K562 (cell line): ENCODE measurements around the gene HAUS5. TPM values are rescaled to one million over a fixed set of nuclear protein-coding genes. Genes with fewer than 3 reads are reported as not detected.

Experiments used
- ATAC-seq: fragments of 200-7000 bp; cut with Tn5 transposase; 3 replicates; pipeline ENCODE4 v1.9.1; 2020; ENCODE audit warnings: moderate library complexity
- BruUV-seq: library from RNA; stranded (reverse); fragments of 400-500 nt; replicated peaks from 2 replicates; lab custom pipeline; 2021; lab: Mats Ljungman, UMichigan
- CTCF ChIA-PET: fragments of 300-600 bp; formaldehyde crosslinking; extraction: SDS; loops from one replicate; lab custom pipeline; 2021; ENCODE audit warnings: low intra/inter-chr PET ratio; lab: Yijun Ruan, JAX
- POLR2A ChIA-PET: fragments of 300-600, 350-650 bp; sonication (Branson Sonifier 250); formaldehyde crosslinking; extraction: SDS; loops from one replicate; lab custom pipeline; 2021; ENCODE audit warnings: antibody characterized with exemption, inconsistent platforms; lab: Yijun Ruan, JAX
- DNase-seq, 4 experiments: peaks; one replicate each; pipeline versions ENCODE4 v3.0.0 to v3.0.0-alpha.2; 2011 to 2018; ENCODE audit warnings: low spot score in 3 of 4, mixed read lengths in 3 of 4; ENCODE audit errors: extremely low read depth in 1 of 4
- FAIRE-seq: peaks from 2 replicates; lab custom pipeline; 2011; peaks lifted over from hg19 to GRCh38; lab: Jason Lieb, UNC
- H2AFZ ChIP-seq: 2 replicates; pipeline ENCODE4 v1.6.0; 2011; ENCODE audit warnings: low read depth, low read length, control low read depth, inconsistent platforms
- H3K27ac ChIP-seq: fragments of 200-600 bp; 3 replicates; pipeline ENCODE4 v1.8.0; 2011; ENCODE audit warnings: low read depth, mild to moderate bottlenecking, control low read depth, inconsistent platforms, low read length, moderate library complexity, mixed read lengths; ENCODE audit errors: extremely low read depth
- H3K27me3 ChIP-seq, 2 experiments: fragments of 300-600 bp in 1 of 2; 2 replicates in 1 of 2; 3 replicates in 1 of 2; pipeline versions ENCODE4 v1.6.0 to v1.8.0; 2011; ENCODE audit warnings: inconsistent platforms in 2 of 2, low read length in 2 of 2, mild to moderate bottlenecking in 1 of 2, mixed read lengths in 1 of 2, moderate library complexity in 1 of 2; ENCODE audit not compliant: control insufficient read depth in 2 of 2, insufficient read depth in 2 of 2
- H3K36me3 ChIP-seq: fragments of 300-600 bp; 3 replicates; pipeline ENCODE4 v1.8.0; 2011; ENCODE audit warnings: mild to moderate bottlenecking, low read length, inconsistent platforms; ENCODE audit not compliant: control insufficient read depth, insufficient read depth
- H3K4me1 ChIP-seq, 2 experiments: fragments of 200-600 bp in 1 of 2; replicated peaks in 1 of 2; 2 replicates in 1 of 2; 3 replicates in 1 of 2; pipeline versions ENCODE4 v1.5.1 to v1.8.0; 2011; ENCODE audit warnings: inconsistent platforms in 2 of 2, low read length in 2 of 2, mild to moderate bottlenecking in 1 of 2, mixed read lengths in 1 of 2, moderate library complexity in 1 of 2; ENCODE audit not compliant: control insufficient read depth in 2 of 2, insufficient read depth in 2 of 2
- H3K4me2 ChIP-seq: 2 replicates; pipeline ENCODE4 v1.6.1; 2011; ENCODE audit warnings: low read length, control low read depth, inconsistent platforms, mixed read lengths; ENCODE audit not compliant: insufficient read depth
- H3K4me3 ChIP-seq: fragments of 200-600 bp; sonication (generic), shearing (Covaris generic); 2 replicates; pipeline ENCODE4 v1.5.1; 2016; ENCODE audit warnings: control low read depth, inconsistent platforms
- H3K79me2 ChIP-seq: fragments of 200-600 bp; 3 replicates; pipeline ENCODE4 v1.8.0; 2011; ENCODE audit warnings: low read length, inconsistent platforms; ENCODE audit not compliant: control insufficient read depth, insufficient read depth
- H3K9ac ChIP-seq, 2 experiments: 2 replicates each; pipeline versions ENCODE4 v1.6.0 to v1.6.1; 2011; ENCODE audit warnings: low read depth in 2 of 2, low read length in 2 of 2, control low read depth in 1 of 2, inconsistent platforms in 1 of 2, mild to moderate bottlenecking in 1 of 2, mixed read lengths in 1 of 2; ENCODE audit not compliant: insufficient read depth in 1 of 2
- H3K9me1 ChIP-seq: one replicate; pipeline ENCODE4 v1.6.0; 2011; ENCODE audit warnings: inconsistent platforms, mild to moderate bottlenecking, low read length, moderate library complexity; ENCODE audit not compliant: control insufficient read depth, insufficient read depth
- H3K9me3 ChIP-seq: replicated peaks from 2 replicates; pipeline ENCODE4 v1.5.1; 2011; ENCODE audit warnings: low read depth, low read length, inconsistent platforms; ENCODE audit not compliant: control insufficient read depth, insufficient read depth
- H4K20me1 ChIP-seq: replicated peaks from 2 replicates; pipeline ENCODE4 v1.6.1; 2011; ENCODE audit warnings: low read length, inconsistent platforms, mixed read lengths; ENCODE audit not compliant: control insufficient read depth, insufficient read depth
- ATF1 ChIP-seq, 2 experiments: fragments of 450-650 bp in 1 of 2; IDR thresholded peaks; 2 replicates each; pipeline ENCODE4 v1.6.1; 2016; ENCODE audit warnings: missing compliant biosample characterization in 1 of 2, missing genetic modification characterization in 1 of 2
- ATF7 ChIP-seq: fragments of 450-650 bp; IDR thresholded peaks from 2 replicates; pipeline ENCODE4 v1.7.1; 2014; ENCODE audit warnings: mild to moderate bottlenecking, moderate library complexity
- BCOR ChIP-seq: fragments of 450-650 bp; IDR thresholded peaks from 2 replicates; pipeline ENCODE4 v1.6.1; 2016
- CREM ChIP-seq: IDR thresholded peaks from 2 replicates; pipeline ENCODE4 v1.6.1; 2014; ENCODE audit warnings: antibody characterized with exemption, low read depth
- EGR1 ChIP-seq: fragments of 450-650 bp; conservative IDR thresholded peaks from 2 replicates; pipeline ENCODE4 v1.6.1; 2017; ENCODE audit warnings: mild to moderate bottlenecking
- ETS2 ChIP-seq: IDR thresholded peaks from 2 replicates; pipeline ENCODE4 v1.6.1; 2016; ENCODE audit warnings: borderline replicate concordance, missing genetic modification characterization, mild to moderate bottlenecking, moderate library complexity, missing compliant biosample characterization; ENCODE audit not compliant: poor library complexity, severe bottlenecking
- ETV1 ChIP-seq: fragments of 450-650 bp; conservative IDR thresholded peaks from 2 replicates; pipeline ENCODE4 v1.6.1; 2016; ENCODE audit warnings: missing genetic modification characterization, control low read depth, low read depth, missing compliant biosample characterization
- NRF1 ChIP-seq, 2 experiments: fragments of 450-650 bp; IDR thresholded peaks in 1 of 2; conservative IDR thresholded peaks in 1 of 2; 2 replicates each; pipeline ENCODE4 v1.6.1; 2014; ENCODE audit warnings: mild to moderate bottlenecking in 2 of 2
- RAD51 ChIP-seq: fragments of 450-650 bp; IDR thresholded peaks from 2 replicates; pipeline ENCODE4 v1.7.1; 2016; ENCODE audit warnings: low read depth, mild to moderate bottlenecking, borderline replicate concordance
- RREB1 ChIP-seq: fragments of 250-450 bp; sonication (Bioruptor Pico); IDR thresholded peaks from 2 replicates; pipeline ENCODE4 v1.4.0; 2020
- RUNX1 ChIP-seq: sonication (generic); IDR thresholded peaks from 2 replicates; pipeline ENCODE4 v1.6.1; 2016; ENCODE audit warnings: antibody characterized with exemption, low read depth
- TFAM ChIP-seq: fragments of 250-450 bp; sonication (Bioruptor Pico); conservative IDR thresholded peaks from 2 replicates; pipeline ENCODE4 v1.5.0; 2021; ENCODE audit warnings: mild to moderate bottlenecking, moderate library complexity
- ZBTB7A ChIP-seq: IDR thresholded peaks from 2 replicates; pipeline ENCODE4 v1.6.1; 2011; ENCODE audit warnings: low read depth, mild to moderate bottlenecking, low read length, moderate library complexity, borderline replicate concordance; ENCODE audit not compliant: control insufficient read depth
- WGBS: fragments of 100-300 bp; shearing (Covaris generic); methylation state at CpG from one replicate; pipeline ENCODE4 v1.1.6; 2016; ENCODE audit warnings: low coverage, mixed read lengths; ENCODE audit not compliant: insufficient coverage; ENCODE audit errors: missing lambda C conversion rate; 5-methylcytosine and 5-hydroxymethylcytosine counted together
- in situ Hi-C: fragments of 300-500 bp; cut with MboI; formaldehyde crosslinking; loops from 4 replicates; pipeline ENCODE4 v1.15.0; 2018; ENCODE audit warnings: inconsistent platforms, mixed read lengths
- intact Hi-C: fragments of 100-400 bp; cut with micrococcal nuclease; formaldehyde crosslinking; loops from 2 replicates; pipeline ENCODE4 v1.14.2; 2022
- polyA plus RNA-seq, 8 experiments: library from polyadenylated mRNA; depleted of rRNA in 4 of 8; stranded (reverse) in 5 of 8; unstranded in 3 of 8; fragments of >200 nt; fragmentation: Nextera tagmentation in 2 of 8; fragmentation: Illumina TruSeq in 1 of 8; extraction: Ambion mirVana in 2 of 8; extraction: Trizol in 1 of 8; gene quantifications; 2 replicates each; pipeline versions ENCODE4 v1.2.1 to v1.2.3, GENCODE V29; 2011 to 2014; ENCODE audit warnings: inconsistent platforms in 1 of 8, missing spikeins in 1 of 8
- total RNA-seq, 7 experiments: library from RNA; depleted of rRNA in 6 of 7; stranded (reverse); fragments of >200 nt in 6 of 7; fragmentation: Illumina TruSeq in 2 of 7; extraction: Trizol in 2 of 7; gene quantifications; 2 replicates each; pipeline versions ENCODE4 v1.2.1 to v1.2.3, GENCODE V29; 2011 to 2021; ENCODE audit warnings: low replicate concordance in 1 of 7
- TF ChIP-seq, protein P1 (sequence below): sonication (generic); formaldehyde crosslinking; IDR thresholded peaks from 2 replicates; pipeline ENCODE4 v1.9.0; 2022; ENCODE audit warnings: mild to moderate bottlenecking, missing genetic modification reagents

HAUS5 gene
- total and polyA plus RNA-seq, 9 of the 15 experiments (the other 6 are each of a cell fraction or from before 2014, with no cell fraction given) = 3.5 to 41.3 (median 14.2) TPM

- TF ChIP-seq ETV1 (tag) (0 out of 2 replicates have a peak, but pooled peaks have one; percentile 9), ETS2 (tag) (no peak), RAD51 (peak; percentile 28; the same call in 1 of the 2 replicates), RUNX1 (no peak), BCOR (peak; percentile 69), TFAM (CRISPR knock-in tag) (no peak), ATF7 (peak; percentile 38; the same call in 1 of the 2 replicates)
Measured at GRCh38 chr19:35671818-35672217, 59.3 kb downstream of the HAUS5 start (continued).

DNA sequence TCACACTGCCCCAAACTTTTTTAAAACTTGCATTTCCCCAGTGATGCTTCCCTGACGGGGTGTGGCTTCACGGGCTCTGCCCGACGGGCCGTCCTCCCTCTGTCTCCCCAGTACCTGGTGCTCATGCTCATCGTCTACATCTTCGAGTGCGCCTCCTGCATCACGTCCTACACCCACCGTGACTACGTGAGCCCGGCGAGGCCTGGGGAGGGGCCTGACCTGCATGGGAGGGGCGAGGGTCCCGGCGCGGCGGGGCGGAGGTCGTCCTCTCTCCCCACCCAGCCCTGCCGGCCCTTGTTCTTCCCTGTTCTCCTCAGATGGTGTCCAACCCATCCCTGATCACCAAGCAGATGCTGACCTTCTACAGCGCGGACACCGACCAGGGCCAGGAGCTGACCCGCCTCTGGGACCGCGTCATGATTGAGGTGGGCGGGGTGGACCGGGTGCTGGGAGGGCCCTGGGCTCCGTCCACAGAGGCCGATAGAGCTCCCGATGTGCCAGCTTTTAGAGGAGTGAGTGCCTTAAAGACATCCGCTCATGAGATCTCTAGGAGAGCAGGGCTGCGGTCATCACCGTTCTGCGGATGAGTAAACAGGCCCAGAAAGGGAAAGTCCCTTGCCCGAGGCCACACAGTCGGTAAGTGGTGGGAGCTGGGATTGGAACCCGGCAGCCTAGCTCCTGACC lies 60.7 kb downstream of the HAUS5 start:
- no peaks in the 10 kb centered on the region for H4K20me1 ChIP-seq
- intact Hi-C loops (no loop called here), in situ Hi-C loops (no loop called here)
- no peaks in the 10 kb centered on the region for H3K79me2 ChIP-seq
- ATAC-seq (peak; percentile 91), FAIRE-seq (no peak), DNase-seq (peak; percentile 52 to 76 (median 72))
- peaks cover 23 to 43% of the 10 kb centered on the region in 2 experiments; a peak in 4 of 5 replicates for H3K27me3 ChIP-seq
- H3K27ac ChIP-seq = no peak overlapping the region
- H3K9me1 ChIP-seq = no peaks in the 10 kb centered on the region
- peak overlapping the region; percentile 77 for H2AFZ ChIP-seq
- 6% methylated on average over 34 of the region's 39 CpGs for WGBS
- no peaks in the 10 kb centered on the region for H3K36me3 ChIP-seq
- H3K4me2 ChIP-seq = peak overlapping the region; percentile 64
- no TSS peak for BruUV-seq
- ChIA-PET POLR2A (interaction anchor here (0.7 to 1.1 kb wide), 3 partner anchors 9 to 29 kb away, joined by 3 read pairs; no protein-coding TSS in a partner anchor), CTCF (interaction anchor here (0.6 kb wide), 1 partner anchor 17 kb away, joined by 4 read pairs; no protein-coding TSS in a partner anchor)
- H3K9ac ChIP-seq = peak overlapping the region in 1 of 2 experiments; percentile 24; a peak in 2 of 4 replicates
- H3K4me3 ChIP-seq = peak overlapping the region; percentile 21; the same call in 1 of the 2 replicates
- H3K4me1 ChIP-seq = peaks cover 10 to 21% of the 10 kb centered on the region in 2 experiments; a peak in 4 of 5 replicates
- H3K9me3 ChIP-seq = no peaks in the 10 kb centered on the region
- TF ChIP-seq CREM = peak; percentile 17; the same call in 1 of the 2 replicates
- TF ChIP-seq NRF1 (conservative IDR thresholded peaks at IDR 0.05 in 1 of 2, IDR thresholded peaks at IDR 0.05 in 1 of 2) = peak in 1 of 2 experiments; percentile 13; a peak in 1 of 4 replicates
- no peak for TF ChIP-seq RREB1 (CRISPR knock-in tag)
- peak; percentile 23; the same call in 1 of the 2 replicates for TF ChIP-seq ZBTB7A
- 0 out of 2 replicates have a peak, but pooled peaks have one; percentile 14 for TF ChIP-seq EGR1
- TF ChIP-seq, protein P1, sequence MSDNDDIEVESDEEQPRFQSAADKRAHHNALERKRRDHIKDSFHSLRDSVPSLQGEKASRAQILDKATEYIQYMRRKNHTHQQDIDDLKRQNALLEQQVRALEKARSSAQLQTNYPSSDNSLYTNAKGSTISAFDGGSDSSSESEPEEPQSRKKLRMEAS (CRISPR knock-in tag) = 0 out of 2 replicates have a peak, but pooled peaks have one; percentile 24
- TF ChIP-seq ATF1 (CRISPR knock-in tag; IDR thresholded peaks at IDR 0.05) = no peak
- peak; percentile 58 for TF ChIP-seq ATF1 (tag; IDR thresholded peaks at IDR 0.05)
